CD4-positive, alpha-beta T cell (primary cell): ENCODE results near the gene NSFL1C. TPM values are rescaled to one million over a fixed set of nuclear protein-coding genes. Genes with fewer than 3 reads are reported as not detected.

Experiments used
- ATAC-seq: fragments of 200-7000 bp; cut with Tn5 transposase; one replicate; pipeline ENCODE4 v1.10.0; 2022; ENCODE audit warnings: mild to moderate bottlenecking; ENCODE audit not compliant: poor library complexity
- CTCF ChIA-PET: fragments of 350-600 bp; sonication (Branson Sonifier 250); formaldehyde crosslinking; loops from one replicate; lab custom pipeline; 2021; ENCODE audit warnings: antibody characterized with exemption, inconsistent platforms; lab: Charles Lee
- POLR2A ChIA-PET: fragments of 350-600 bp; sonication (Branson Sonifier 250); formaldehyde crosslinking; loops from one replicate; lab custom pipeline; 2021; ENCODE audit warnings: antibody characterized with exemption, inconsistent platforms; lab: Charles Lee
- DNase-seq, 14 experiments: peaks; one replicate each; pipeline ENCODE4 v3.0.0-alpha.2; 2013 to 2020; ENCODE audit warnings: mixed read lengths in 2 of 14
- H3K27ac ChIP-seq, 2 donors: one replicate each; pipeline versions ENCODE4 v1.5.1 to v1.7.0; 2013; ENCODE audit warnings: low read length in 2 of 2, low read depth in 1 of 2, mild to moderate bottlenecking in 1 of 2
- H3K27me3 ChIP-seq, 2 experiments: 1 replicate in 1 of 2; 2 replicates in 1 of 2; pipeline versions ENCODE4 v1.6.1 to v1.7.0; 2013; ENCODE audit warnings: low read length in 2 of 2, control low read depth in 1 of 2, mild to moderate bottlenecking in 1 of 2, moderate library complexity in 1 of 2; ENCODE audit not compliant: insufficient read depth in 2 of 2, control insufficient read depth in 1 of 2
- H3K36me3 ChIP-seq: one replicate; pipeline ENCODE4 v1.6.1; 2013; ENCODE audit warnings: low read length, control low read depth; ENCODE audit not compliant: insufficient read depth
- H3K4me1 ChIP-seq: one replicate; pipeline ENCODE4 v1.6.1; 2013; ENCODE audit warnings: low read length, control low read depth; ENCODE audit not compliant: insufficient read depth
- H3K4me3 ChIP-seq: one replicate; pipeline ENCODE4 v1.5.1; 2013; ENCODE audit warnings: mild to moderate bottlenecking, low read length, moderate library complexity
- H3K9me3 ChIP-seq, 2 experiments: 1 replicate in 1 of 2; 2 replicates in 1 of 2; pipeline versions ENCODE4 v1.6.1 to v1.7.0; 2013; ENCODE audit warnings: low read length in 2 of 2, mild to moderate bottlenecking in 2 of 2, control low read depth in 1 of 2, moderate library complexity in 1 of 2; ENCODE audit not compliant: control insufficient read depth in 1 of 2, insufficient read depth in 1 of 2
- H3K27ac Mint-ChIP-seq: one replicate; pipeline ENCODE4 v1.8.0; 2020; ENCODE audit warnings: mixed read lengths
- H3K27me3 Mint-ChIP-seq: one replicate; pipeline ENCODE4 v1.8.0; 2021; ENCODE audit warnings: mixed read lengths
- H3K36me3 Mint-ChIP-seq: one replicate; pipeline ENCODE4 v1.8.0; 2021; ENCODE audit warnings: low read depth, mixed read lengths
- H3K4me1 Mint-ChIP-seq: one replicate; pipeline ENCODE4 v1.8.0; 2021; ENCODE audit warnings: low read depth, mixed read lengths
- H3K4me3 Mint-ChIP-seq: one replicate; pipeline ENCODE4 v1.8.0; 2020; ENCODE audit warnings: mild to moderate bottlenecking, mixed read lengths
- H3K9me3 Mint-ChIP-seq: one replicate; pipeline ENCODE4 v1.8.0; 2020; ENCODE audit warnings: mixed read lengths
- intact Hi-C, 2 experiments: fragments of 100-400 bp; cut with DNase I in 1 of 2; cut with micrococcal nuclease in 1 of 2; formaldehyde crosslinking; loops; one replicate each; pipeline versions ENCODE4 v1.15.1 to v1.9.0; 2023 to 2025; cut with DNase I, micrococcal nuclease
- total RNA-seq, 174 experiments: library from RNA in 2 of 174; stranded (reverse) in 2 of 174; gene quantifications; one replicate each; pipeline ENCODE4 v1.2.3 and lab custom pipeline; 2021 to 2026
- TF ChIP-seq, protein P1 (sequence below): fragments of 200-600 bp; IDR thresholded peaks from one replicate; pipeline ENCODE4 v1.8.0; 2022; ENCODE audit warnings: antibody characterized with exemption, mild to moderate bottlenecking

NSFL1C gene
- total RNA-seq, 2 experiments from 2014 or later = 53.2 to 53.4 TPM

DNA sequence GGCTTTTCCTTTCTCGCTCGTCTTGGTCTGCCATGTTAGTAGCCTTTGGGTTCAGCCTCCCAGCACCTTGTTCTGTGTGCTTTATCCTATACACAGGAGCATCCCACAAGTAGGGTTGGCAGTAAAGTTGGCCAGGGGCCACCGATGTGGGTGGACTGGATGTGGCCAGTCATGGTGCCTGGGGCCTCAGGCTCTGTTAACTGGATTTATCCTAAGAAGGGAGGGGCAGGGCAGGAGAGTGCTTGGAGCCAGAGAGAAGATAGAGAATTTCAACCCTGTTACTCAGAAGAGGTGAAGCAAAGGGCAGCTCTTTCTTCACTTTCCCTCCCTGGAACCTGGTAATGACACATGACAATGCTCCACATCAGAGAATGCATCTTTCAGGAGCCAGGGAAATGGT lies 38.7 kb upstream of the NSFL1C start:
- DNase-seq (no peak), ATAC-seq (no peak)
- Histone ChIP-seq H3K4me1 (no peaks in the 10 kb centered on the region), H3K36me3 (no peaks in the 10 kb centered on the region), H3K4me3 (no peak overlapping the region), H3K9me3 (no peaks in the 10 kb centered on the region), H3K27me3 (peaks cover 3 to 9% of the 10 kb centered on the region in 2 experiments), H3K27ac (no peak overlapping the region)
- TF ChIP-seq, protein P1, sequence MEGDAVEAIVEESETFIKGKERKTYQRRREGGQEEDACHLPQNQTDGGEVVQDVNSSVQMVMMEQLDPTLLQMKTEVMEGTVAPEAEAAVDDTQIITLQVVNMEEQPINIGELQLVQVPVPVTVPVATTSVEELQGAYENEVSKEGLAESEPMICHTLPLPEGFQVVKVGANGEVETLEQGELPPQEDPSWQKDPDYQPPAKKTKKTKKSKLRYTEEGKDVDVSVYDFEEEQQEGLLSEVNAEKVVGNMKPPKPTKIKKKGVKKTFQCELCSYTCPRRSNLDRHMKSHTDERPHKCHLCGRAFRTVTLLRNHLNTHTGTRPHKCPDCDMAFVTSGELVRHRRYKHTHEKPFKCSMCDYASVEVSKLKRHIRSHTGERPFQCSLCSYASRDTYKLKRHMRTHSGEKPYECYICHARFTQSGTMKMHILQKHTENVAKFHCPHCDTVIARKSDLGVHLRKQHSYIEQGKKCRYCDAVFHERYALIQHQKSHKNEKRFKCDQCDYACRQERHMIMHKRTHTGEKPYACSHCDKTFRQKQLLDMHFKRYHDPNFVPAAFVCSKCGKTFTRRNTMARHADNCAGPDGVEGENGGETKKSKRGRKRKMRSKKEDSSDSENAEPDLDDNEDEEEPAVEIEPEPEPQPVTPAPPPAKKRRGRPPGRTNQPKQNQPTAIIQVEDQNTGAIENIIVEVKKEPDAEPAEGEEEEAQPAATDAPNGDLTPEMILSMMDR = no peak
- POLR2A ChIA-PET = no interaction called here
- H3K27me3 Mint-ChIP-seq = peaks cover 17% of the 10 kb centered on the region
- no peaks in the 10 kb centered on the region for H3K36me3 Mint-ChIP-seq
- no peak overlapping the region for H3K4me3 Mint-ChIP-seq
- intact Hi-C loops = loop anchor here in 1 of 2 experiments (5.0 kb wide), 1 partner anchor 132 kb away; no protein-coding TSS in a partner anchor
- H3K4me1 Mint-ChIP-seq = peaks cover 5% of the 10 kb centered on the region
- peaks cover 2% of the 10 kb centered on the region for H3K9me3 Mint-ChIP-seq
- no peak overlapping the region for H3K27ac Mint-ChIP-seq
- CTCF ChIA-PET = no interaction called here

- peak; percentile 54 to 93 (median 69) for DNase-seq
- Histone ChIP-seq H3K36me3 (no peaks in the 10 kb centered on the region), H3K9me3 (no peaks in the 10 kb centered on the region), H3K4me1 (no peaks in the 10 kb centered on the region), H3K27ac (no peak overlapping the region), H3K27me3 (peaks cover 3 to 22% of the 10 kb centered on the region in 2 experiments), H3K4me3 (no peak overlapping the region)
- intact Hi-C loops = loop anchor here (1.0 to 5.0 kb wide), 3 partner anchors 37 to 191 kb away; partner anchors contain the start of gene NSFL1C (in 1 of the 2)
- Mint-ChIP-seq H3K4me3 (no peak overlapping the region), H3K4me1 (peaks cover 5% of the 10 kb centered on the region), H3K9me3 (peaks cover 2% of the 10 kb centered on the region), H3K27me3 (peaks cover 23% of the 10 kb centered on the region), H3K36me3 (no peaks in the 10 kb centered on the region), H3K27ac (no peak overlapping the region)
- ChIA-PET POLR2A (interaction anchor here (1.1 kb wide), 1 partner anchor 139 kb away, joined by 3 read pairs; no protein-coding TSS in a partner anchor), CTCF (interaction anchor here (0.6 to 1.8 kb wide), 23 partner anchors 8 to 599 kb away, joined by 3 to 19 read pairs (median 3); partner anchors contain the start of gene NSFL1C)
- TF ChIP-seq, protein P1 = peak; percentile 98
- peak; percentile 100 for ATAC-seq
Observed at GRCh38 chr20:1503564-1504227, 37.0 kb upstream of the NSFL1C start.

- Histone ChIP-seq H3K4me3 (no peak overlapping the region), H3K36me3 (no peaks in the 10 kb centered on the region), H3K4me1 (no peaks in the 10 kb centered on the region), H3K27me3 (peaks cover 0 to 22% of the 10 kb centered on the region in 2 experiments), H3K27ac (no peak overlapping the region), H3K9me3 (no peaks in the 10 kb centered on the region)
- H3K4me3 Mint-ChIP-seq = no peak overlapping the region
- ChIA-PET CTCF (no interaction called here), POLR2A (no interaction called here)
- TF ChIP-seq, protein P1 = no peak
- DNase-seq (no peak), ATAC-seq (no peak)
- peaks cover 2% of the 10 kb centered on the region for H3K9me3 Mint-ChIP-seq
- intact Hi-C loops = loop anchor here in 1 of 2 experiments (5.0 kb wide), 1 partner anchor 188 kb away; no protein-coding TSS in a partner anchor
- peaks cover 31% of the 10 kb centered on the region for H3K27me3 Mint-ChIP-seq
- H3K27ac Mint-ChIP-seq = no peak overlapping the region
- peaks cover 5% of the 10 kb centered on the region for H3K4me1 Mint-ChIP-seq
- H3K36me3 Mint-ChIP-seq = no peaks in the 10 kb centered on the region
Observed at GRCh38 chr20:1500496-1500895, 33.8 kb upstream of the NSFL1C start.
